GM18909 (cell line): ENCODE measurements around the gene SYNE3.

Source experiments
- ATAC-seq: cut with Tn5 transposase; IDR thresholded peaks from one replicate; pipeline ENCODE4 v1.9.1; 2021; ENCODE audit warnings: mild to moderate bottlenecking; ENCODE audit not compliant: unreplicated experiment, poor library complexity

SYNE3 gene

DNA sequence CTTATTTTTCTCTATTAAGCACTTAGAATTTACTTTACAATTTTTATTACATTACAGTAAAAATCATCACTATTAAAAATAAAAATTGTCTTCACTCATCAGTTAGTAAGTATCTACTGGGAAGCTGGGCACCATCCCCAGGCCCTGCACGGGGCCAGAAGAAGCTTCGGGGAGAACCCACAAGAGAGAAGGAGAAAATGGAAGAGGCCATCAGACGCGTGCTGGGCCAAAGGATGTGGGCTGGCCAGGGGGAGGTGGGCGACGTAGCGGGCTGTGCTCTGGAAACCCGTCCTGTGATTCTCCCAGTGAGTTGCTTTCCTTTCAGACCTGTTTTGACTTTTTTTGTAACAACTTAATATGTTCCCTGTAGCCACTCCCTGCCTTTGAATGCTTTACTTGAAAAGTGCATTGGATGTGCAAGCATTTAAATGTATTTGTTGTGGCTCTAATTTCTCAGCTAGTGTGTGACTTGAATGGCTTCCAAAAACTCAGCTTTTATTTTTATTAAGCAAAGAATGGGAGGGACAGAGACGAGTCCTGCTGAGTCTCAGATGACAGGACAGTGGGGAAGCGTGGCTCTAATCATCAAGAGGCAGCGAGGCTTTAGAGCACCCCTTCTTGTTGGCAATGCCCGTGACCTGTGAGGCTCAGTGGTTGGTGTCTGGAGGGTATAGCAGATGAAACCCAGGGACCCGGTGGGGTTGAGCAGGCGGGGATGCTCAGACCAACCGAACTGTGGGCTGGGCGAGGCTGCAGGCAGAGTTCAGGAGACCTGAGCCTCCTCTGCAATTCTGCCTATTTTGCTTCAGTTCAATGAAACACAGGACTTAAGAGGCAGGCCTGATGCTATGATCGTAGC, 38.8 kb downstream of the SYNE3 start:
- ATAC-seq = no peak

DNA sequence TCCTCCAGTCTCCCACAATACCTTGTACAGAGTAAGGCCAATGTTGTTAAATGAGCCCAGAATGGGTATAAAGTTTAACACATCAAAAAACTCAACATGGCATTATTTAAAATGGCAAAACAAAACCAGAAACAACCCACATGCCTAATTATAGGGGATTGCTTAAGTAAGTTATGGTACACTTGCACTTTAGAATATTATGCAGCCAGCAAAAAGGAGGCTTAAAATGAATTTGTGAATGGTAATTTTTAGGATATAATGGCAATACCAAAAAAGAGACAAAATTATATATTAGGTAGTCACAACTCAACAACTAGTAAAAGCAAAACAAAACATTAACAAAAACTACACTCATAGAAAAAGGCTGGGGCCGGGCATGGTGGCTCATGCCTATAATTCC, 39.7 kb downstream of the SYNE3 start:
- no peak for ATAC-seq

DNA sequence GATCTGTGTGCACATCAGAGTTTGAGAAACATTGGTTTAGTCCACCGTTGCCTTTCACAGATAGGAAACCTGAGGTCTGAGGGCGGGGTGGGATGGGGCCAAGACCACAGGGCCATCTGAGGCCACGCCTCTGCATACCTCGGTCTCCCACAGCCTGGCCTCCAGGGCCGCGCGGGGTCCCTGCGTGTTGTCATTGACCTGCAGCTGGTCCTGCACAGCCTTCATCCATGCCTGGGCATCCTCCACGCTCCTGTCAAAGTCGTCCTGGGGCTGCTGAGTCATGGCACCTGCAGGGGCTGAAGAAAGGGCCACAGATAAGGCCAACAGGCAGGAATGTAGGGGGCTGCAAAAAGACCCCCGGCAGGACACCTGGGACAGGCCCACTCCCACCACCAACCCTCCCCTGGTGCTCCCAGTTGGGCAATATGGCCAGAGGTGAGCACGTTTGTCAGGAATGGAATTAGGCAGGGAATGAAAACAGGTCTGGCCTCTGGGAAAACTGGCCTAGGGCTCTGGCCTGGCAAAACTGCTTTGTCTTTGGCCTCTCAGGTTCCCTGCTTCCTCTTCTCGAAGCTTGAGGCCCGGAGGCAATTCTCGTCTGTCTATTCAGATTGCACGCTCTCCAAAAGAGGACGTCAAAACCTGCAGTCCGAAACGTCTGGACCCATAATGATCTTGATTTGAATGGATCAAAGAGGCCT, 40.8 kb downstream of the SYNE3 start:
- no peak for ATAC-seq

GRCh38 chr14:95474941-95475340, 41.5 kb downstream of the SYNE3 start:
- no peak for ATAC-seq

GRCh38 chr14:95474486-95474885, 42.0 kb downstream of the SYNE3 start:
- no peak for ATAC-seq

GRCh38 chr14:95472819-95473251, 43.6 kb downstream of the SYNE3 start:
- no peak for ATAC-seq

DNA sequence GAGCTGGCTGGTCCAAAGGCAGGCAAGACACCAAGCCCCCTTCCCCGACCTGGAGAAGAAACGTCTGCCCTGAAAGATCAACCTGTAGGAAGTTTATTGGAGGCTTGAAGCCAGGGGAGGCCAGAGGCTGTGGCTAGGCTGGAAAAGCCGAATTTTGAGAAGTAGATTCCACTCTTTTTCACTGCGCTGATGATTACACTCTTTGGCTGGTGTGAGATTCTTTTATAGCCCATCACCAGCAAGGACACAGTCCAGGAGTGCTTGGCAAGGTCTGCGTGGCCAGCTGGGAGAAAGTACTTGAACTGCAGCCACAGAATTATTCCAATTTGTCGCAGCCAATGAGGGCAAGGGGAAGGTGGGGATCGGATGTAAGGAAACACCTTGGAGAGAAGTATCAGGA, 45.0 kb downstream of the SYNE3 start:
- no peak for ATAC-seq

- ATAC-seq = no peak
Measured at GRCh38 chr14:95471016-95471415, 45.4 kb downstream of the SYNE3 start.

GRCh38 chr14:95469134-95469481, 47.3 kb downstream of the SYNE3 start:
- ATAC-seq = no peak

DNA sequence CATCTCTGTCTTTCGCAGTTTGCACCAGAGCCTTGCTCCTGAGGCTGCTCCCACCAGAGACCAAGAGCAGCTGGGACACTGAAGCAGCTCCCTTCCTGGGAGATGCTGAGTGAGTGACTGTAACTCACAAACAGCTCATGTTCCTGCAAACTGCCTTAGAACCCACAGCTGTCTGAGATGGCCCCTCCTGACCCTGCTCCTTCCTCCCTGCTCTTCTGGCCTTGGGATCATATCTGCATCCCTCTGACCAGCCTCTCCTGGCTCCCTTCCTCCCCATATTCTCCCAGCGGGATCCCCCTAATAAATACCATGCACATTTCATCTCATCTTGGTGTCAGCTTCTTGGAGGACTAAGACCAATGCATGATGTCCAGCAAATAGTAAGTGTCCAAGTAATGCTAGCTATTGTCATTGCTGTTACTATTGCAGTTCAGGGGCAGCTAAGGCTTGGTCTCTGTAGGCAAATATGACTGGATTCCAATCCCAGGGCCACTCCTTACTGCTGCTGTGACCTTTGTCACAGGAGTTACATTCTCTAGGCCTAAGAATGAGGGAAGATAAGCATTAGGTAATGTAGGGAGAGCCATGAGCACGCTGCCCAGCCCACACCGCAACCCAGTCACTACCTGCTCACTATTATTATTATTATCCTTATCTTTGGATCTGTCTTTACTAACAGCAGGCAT, 47.9 kb downstream of the SYNE3 start:
- ATAC-seq = no peak

- no peak for ATAC-seq
Measured at GRCh38 chr14:95467657-95468056, 48.8 kb downstream of the SYNE3 start.

GRCh38 chr14:95467232-95467631, 49.2 kb downstream of the SYNE3 start:
- no peak for ATAC-seq
